HG02884 (cell line): ENCODE results near the gene ZBTB47.

Experiments
- ATAC-seq: cut with Tn5 transposase; IDR thresholded peaks from one replicate; pipeline ENCODE4 v1.9.1; 2021; ENCODE audit warnings: mild to moderate bottlenecking, moderate library complexity; ENCODE audit not compliant: unreplicated experiment

Gene ZBTB47

GRCh38 chr3:42684632-42685362 is 31.3 kb downstream of the ZBTB47 start:
- no peak for ATAC-seq

- no peak for ATAC-seq
Observed at GRCh38 chr3:42685363-42685881, 31.9 kb downstream of the ZBTB47 start, which contains the start of gene KLHL40. Gene KLHL40 (plus strand): TSS chr3:42685537. CDS start chr3:42685619, 82 bp downstream.

GRCh38 chr3:42685891-42686820 is 32.7 kb downstream of the ZBTB47 start:
- ATAC-seq, result no peak

- ATAC-seq, result no peak
Observed at GRCh38 chr3:42686832-42687650, 33.5 kb downstream of the ZBTB47 start.

- no peak for ATAC-seq
Observed at GRCh38 chr3:42688016-42688415, 34.5 kb downstream of the ZBTB47 start.

- no peak for ATAC-seq
Observed at GRCh38 chr3:42688487-42689420, 35.3 kb downstream of the ZBTB47 start.

- no peak for ATAC-seq
Observed at GRCh38 chr3:42689421-42690014, 36.0 kb downstream of the ZBTB47 start.

- no peak for ATAC-seq
Observed at GRCh38 chr3:42690191-42690590, 36.7 kb downstream of the ZBTB47 start.

- ATAC-seq, result no peak
Observed at GRCh38 chr3:42690766-42691680, 37.5 kb downstream of the ZBTB47 start.

GRCh38 chr3:42691816-42692666 is 38.5 kb downstream of the ZBTB47 start:
- no peak for ATAC-seq

GRCh38 chr3:42692667-42693529 is 39.4 kb downstream of the ZBTB47 start:
- no peak for ATAC-seq

GRCh38 chr3:42693530-42693930 is 40.0 kb downstream of the ZBTB47 start:
- ATAC-seq, result no peak

GRCh38 chr3:42694366-42694765 is 40.9 kb downstream of the ZBTB47 start:
- ATAC-seq, result no peak

GRCh38 chr3:42696356-42697288 is 43.1 kb downstream of the ZBTB47 start:
- ATAC-seq, result no peak

GRCh38 chr3:42697289-42698051 is 44.0 kb downstream of the ZBTB47 start:
- no peak for ATAC-seq
